HEK293 (cell line): Measurements from ENCODE around the gene ACAP3.

Experiments used
- CTCF ChIA-PET: fragments of 350-600 bp; formaldehyde crosslinking; extraction: SDS; loops from one replicate; lab custom pipeline; 2021; ENCODE audit warnings: antibody characterized with exemption; lab: Yijun Ruan, JAX
- POLR2A ChIA-PET: fragments of 300-600 bp; formaldehyde crosslinking; extraction: SDS; loops from one replicate; lab custom pipeline; 2020; ENCODE audit warnings: antibody characterized with exemption, inconsistent platforms; lab: Yijun Ruan, JAX
- H3K27ac ChIP-seq: fragments of 200-500 bp; sonication (Bioruptor generic); 2 replicates; pipeline ENCODE4 v1.5.1; 2014; ENCODE audit warnings: low read depth, low read length, control low read depth, inconsistent platforms; ENCODE audit errors: extremely low read depth
- H3K36me3 ChIP-seq, 2 experiments: fragments of 200-500 bp in 1 of 2; sonication (Bioruptor generic) in 1 of 2; 1 replicate in 1 of 2; 2 replicates in 1 of 2; pipeline ENCODE4 v1.5.1; 2014 to 2017; ENCODE audit warnings: inconsistent platforms in 2 of 2, low read length in 2 of 2; ENCODE audit not compliant: control insufficient read depth in 2 of 2, insufficient read depth in 1 of 2
- H3K4me1 ChIP-seq: fragments of 200-500 bp; sonication (Bioruptor generic); 2 replicates; pipeline ENCODE4 v1.5.1; 2014; ENCODE audit warnings: mild to moderate bottlenecking, low read length, inconsistent platforms; ENCODE audit not compliant: control insufficient read depth, insufficient read depth
- H3K4me3 ChIP-seq: 2 replicates; pipeline ENCODE4 v1.5.1; 2011; ENCODE audit warnings: low read depth, mild to moderate bottlenecking, control low read depth, low read length, moderate library complexity
- H3K9me3 ChIP-seq: fragments of 200-500 bp; sonication (Bioruptor generic); 2 replicates; pipeline ENCODE4 v1.5.1; 2014; ENCODE audit warnings: low read depth, low read length, inconsistent platforms; ENCODE audit not compliant: control insufficient read depth, insufficient read depth
- CTCF ChIP-seq: fragments of 450-650 bp; formaldehyde crosslinking; IDR thresholded peaks from 2 replicates; pipeline ENCODE4 v1.5.1; 2016; ENCODE audit warnings: missing biosample characterization, missing genetic modification characterization
- EGR2 ChIP-seq: fragments of 450-650 bp; formaldehyde crosslinking; IDR thresholded peaks from 2 replicates; pipeline ENCODE4 v1.5.1; 2016; ENCODE audit warnings: low read depth, missing biosample characterization, missing genetic modification characterization
- GLI4 ChIP-seq: fragments of 450-650 bp; formaldehyde crosslinking; IDR thresholded peaks from 2 replicates; pipeline ENCODE4 v1.5.1; 2016; ENCODE audit warnings: missing biosample characterization, missing genetic modification characterization
- GLIS1 ChIP-seq: fragments of 450-650 bp; formaldehyde crosslinking; IDR thresholded peaks from 2 replicates; pipeline ENCODE4 v1.5.1; 2016; ENCODE audit warnings: missing biosample characterization, missing genetic modification characterization
- GLIS2 ChIP-seq: fragments of 450-650 bp; formaldehyde crosslinking; IDR thresholded peaks from 2 replicates; pipeline ENCODE4 v1.5.1; 2016; ENCODE audit warnings: missing biosample characterization, missing genetic modification characterization
- REST ChIP-seq: fragments of 450-650 bp; formaldehyde crosslinking; IDR thresholded peaks from 2 replicates; pipeline ENCODE4 v1.5.1; 2016; ENCODE audit warnings: missing biosample characterization, missing genetic modification characterization
- SALL2 ChIP-seq: fragments of 450-650 bp; formaldehyde crosslinking; IDR thresholded peaks from 2 replicates; pipeline ENCODE4 v1.5.0; 2017; ENCODE audit warnings: missing biosample characterization, mild to moderate bottlenecking, missing genetic modification characterization, borderline replicate concordance
- SP7 ChIP-seq: fragments of 450-650 bp; formaldehyde crosslinking; IDR thresholded peaks from 2 replicates; pipeline ENCODE4 v1.5.1; 2016; ENCODE audit warnings: missing biosample characterization, missing genetic modification characterization
- TCF7L2 ChIP-seq: IDR thresholded peaks from 2 replicates; pipeline ENCODE4 v1.6.1; 2011; ENCODE audit warnings: low read depth, mild to moderate bottlenecking, inconsistent platforms, low read length, moderate library complexity, borderline replicate concordance
- TSHZ1 ChIP-seq: fragments of 450-650 bp; formaldehyde crosslinking; IDR thresholded peaks from 2 replicates; pipeline ENCODE4 v1.5.1; 2016; ENCODE audit warnings: missing biosample characterization, missing genetic modification characterization, borderline replicate concordance
- ZFP69B ChIP-seq: fragments of 450-650 bp; formaldehyde crosslinking; IDR thresholded peaks from 2 replicates; pipeline ENCODE4 v1.5.1; 2016; ENCODE audit warnings: missing biosample characterization, missing genetic modification characterization
- ZNF184 ChIP-seq: fragments of 450-650 bp; IDR thresholded peaks from 2 replicates; pipeline ENCODE4 v1.5.1; 2018; ENCODE audit warnings: missing biosample characterization, mild to moderate bottlenecking, missing genetic modification characterization
- ZNF223 ChIP-seq: fragments of 450-650 bp; formaldehyde crosslinking; IDR thresholded peaks from 2 replicates; pipeline ENCODE4 v1.5.1; 2016; ENCODE audit warnings: missing biosample characterization, missing genetic modification characterization
- ZNF248 ChIP-seq: fragments of 450-650 bp; formaldehyde crosslinking; IDR thresholded peaks from 2 replicates; pipeline ENCODE4 v1.5.1; 2017; ENCODE audit warnings: missing biosample characterization, missing genetic modification characterization
- ZNF510 ChIP-seq: fragments of 450-650 bp; formaldehyde crosslinking; IDR thresholded peaks from 2 replicates; pipeline ENCODE4 v1.5.1; 2018; ENCODE audit warnings: mild to moderate bottlenecking, missing genetic modification characterization, missing biosample characterization; ENCODE audit not compliant: insufficient replicate concordance
- ZNF561 ChIP-seq: fragments of 450-650 bp; IDR thresholded peaks from 2 replicates; pipeline ENCODE4 v1.5.1; 2018; ENCODE audit warnings: missing biosample characterization, missing genetic modification characterization, borderline replicate concordance
- ZNF623 ChIP-seq: fragments of 450-650 bp; formaldehyde crosslinking; IDR thresholded peaks from 2 replicates; pipeline ENCODE4 v1.5.1; 2016; ENCODE audit warnings: missing biosample characterization, missing genetic modification characterization
- ZNF629 ChIP-seq: fragments of 450-650 bp; formaldehyde crosslinking; IDR thresholded peaks from 2 replicates; pipeline ENCODE4 v1.5.1; 2017; ENCODE audit warnings: missing biosample characterization, missing genetic modification characterization
- ZNF747 ChIP-seq: fragments of 450-650 bp; formaldehyde crosslinking; IDR thresholded peaks from 2 replicates; pipeline ENCODE4 v1.5.1; 2016; ENCODE audit warnings: missing biosample characterization, missing genetic modification characterization
- ZNF837 ChIP-seq: fragments of 450-650 bp; formaldehyde crosslinking; IDR thresholded peaks from 2 replicates; pipeline ENCODE4 v1.5.1; 2016; ENCODE audit warnings: missing biosample characterization, missing genetic modification characterization
- ZSCAN23 ChIP-seq: fragments of 450-650 bp; formaldehyde crosslinking; IDR thresholded peaks from 2 replicates; pipeline ENCODE4 v1.5.1; 2016; ENCODE audit warnings: missing biosample characterization, missing genetic modification characterization
- TF ChIP-seq, protein P1 (sequence below): fragments of 450-650 bp; formaldehyde crosslinking; IDR thresholded peaks from 2 replicates; pipeline ENCODE4 v1.5.1; 2016; ENCODE audit warnings: missing biosample characterization, missing genetic modification characterization
- TF ChIP-seq, protein P2 (sequence below): fragments of 450-650 bp; formaldehyde crosslinking; IDR thresholded peaks from 2 replicates; pipeline ENCODE4 v1.5.1; 2016; ENCODE audit warnings: missing biosample characterization, missing genetic modification characterization

Gene ACAP3

GRCh38 chr1:1310476-1311053 is 2.8 kb upstream of the ACAP3 start (continued):
- no peak for TF ChIP-seq ZNF248
- TF ChIP-seq ZNF837 (tag by site-specific recombination): no peak
- TF ChIP-seq SALL2 (tag by site-specific recombination): no peak
- TF ChIP-seq ZFP69B: no peak
- TF ChIP-seq ZNF184 (tag by site-specific recombination): no peak
- no peak for TF ChIP-seq GLI4 (tag by site-specific recombination)
- no peak for TF ChIP-seq ZNF223 (tag by site-specific recombination)
- peak; percentile 41; the same call in 1 of the 2 replicates for TF ChIP-seq EGR2 (tag by site-specific recombination)
- no peak for TF ChIP-seq ZNF629
- no peak for TF ChIP-seq ZNF510 (tag by site-specific recombination)
- TF ChIP-seq REST: no peak

GRCh38 chr1:1310109-1310385 is 2.3 kb upstream of the ACAP3 start:
- Histone ChIP-seq H3K36me3 (peaks cover 0 to 62% of the 10 kb centered on the region in 2 experiments; a peak in 1 of 3 replicates), H3K27ac (no peak overlapping the region), H3K9me3 (no peaks in the 10 kb centered on the region), H3K4me1 (peaks cover 12% of the 10 kb centered on the region), H3K4me3 (no peak overlapping the region)
- CTCF ChIA-PET: interaction anchor here (0.8 to 1.0 kb wide), 2 partner anchors 18 to 19 kb away, joined by 3 read pairs; no protein-coding TSS in a partner anchor
- POLR2A ChIA-PET: interaction anchor here (1.1 to 1.5 kb wide), 4 partner anchors 8 to 62 kb away, joined by 3 to 5 read pairs (median 3); partner anchors contain the start of gene TAS1R3
- TF ChIP-seq ZNF747 (tag by site-specific recombination): no peak
- TF ChIP-seq, protein P1, sequence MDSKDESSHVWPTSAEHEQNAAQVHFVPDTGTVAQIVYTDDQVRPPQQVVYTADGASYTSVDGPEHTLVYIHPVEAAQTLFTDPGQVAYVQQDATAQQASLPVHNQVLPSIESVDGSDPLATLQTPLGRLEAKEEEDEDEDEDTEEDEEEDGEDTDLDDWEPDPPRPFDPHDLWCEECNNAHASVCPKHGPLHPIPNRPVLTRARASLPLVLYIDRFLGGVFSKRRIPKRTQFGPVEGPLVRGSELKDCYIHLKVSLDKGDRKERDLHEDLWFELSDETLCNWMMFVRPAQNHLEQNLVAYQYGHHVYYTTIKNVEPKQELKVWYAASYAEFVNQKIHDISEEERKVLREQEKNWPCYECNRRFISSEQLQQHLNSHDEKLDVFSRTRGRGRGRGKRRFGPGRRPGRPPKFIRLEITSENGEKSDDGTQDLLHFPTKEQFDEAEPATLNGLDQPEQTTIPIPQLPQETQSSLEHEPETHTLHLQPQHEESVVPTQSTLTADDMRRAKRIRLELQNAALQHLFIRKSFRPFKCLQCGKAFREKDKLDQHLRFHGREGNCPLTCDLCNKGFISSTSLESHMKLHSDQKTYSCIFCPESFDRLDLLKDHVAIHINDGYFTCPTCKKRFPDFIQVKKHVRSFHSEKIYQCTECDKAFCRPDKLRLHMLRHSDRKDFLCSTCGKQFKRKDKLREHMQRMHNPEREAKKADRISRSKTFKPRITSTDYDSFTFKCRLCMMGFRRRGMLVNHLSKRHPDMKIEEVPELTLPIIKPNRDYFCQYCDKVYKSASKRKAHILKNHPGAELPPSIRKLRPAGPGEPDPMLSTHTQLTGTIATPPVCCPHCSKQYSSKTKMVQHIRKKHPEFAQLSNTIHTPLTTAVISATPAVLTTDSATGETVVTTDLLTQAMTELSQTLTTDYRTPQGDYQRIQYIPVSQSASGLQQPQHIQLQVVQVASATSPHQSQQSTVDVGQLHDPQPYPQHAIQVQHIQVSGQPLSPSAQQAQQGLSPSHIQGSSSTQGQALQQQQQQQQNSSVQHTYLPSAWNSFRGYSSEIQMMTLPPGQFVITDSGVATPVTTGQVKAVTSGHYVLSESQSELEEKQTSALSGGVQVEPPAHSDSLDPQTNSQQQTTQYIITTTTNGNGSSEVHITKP (tag by site-specific recombination): no peak
- TF ChIP-seq ZNF623 (tag by site-specific recombination): no peak
- TF ChIP-seq TSHZ1 (tag by site-specific recombination): no peak
- no peak for TF ChIP-seq TCF7L2
- no peak for TF ChIP-seq GLIS1 (tag by site-specific recombination)
- TF ChIP-seq GLIS2 (tag by site-specific recombination): peak; percentile 80
- no peak for TF ChIP-seq ZSCAN23 (tag by site-specific recombination)
- no peak for TF ChIP-seq SP7 (tag by site-specific recombination)
- no peak for TF ChIP-seq ZNF561 (tag by site-specific recombination)
- TF ChIP-seq CTCF (tag by site-specific recombination): 0 out of 2 replicates have a peak, but pooled peaks have one; percentile 35
- TF ChIP-seq, protein P2, sequence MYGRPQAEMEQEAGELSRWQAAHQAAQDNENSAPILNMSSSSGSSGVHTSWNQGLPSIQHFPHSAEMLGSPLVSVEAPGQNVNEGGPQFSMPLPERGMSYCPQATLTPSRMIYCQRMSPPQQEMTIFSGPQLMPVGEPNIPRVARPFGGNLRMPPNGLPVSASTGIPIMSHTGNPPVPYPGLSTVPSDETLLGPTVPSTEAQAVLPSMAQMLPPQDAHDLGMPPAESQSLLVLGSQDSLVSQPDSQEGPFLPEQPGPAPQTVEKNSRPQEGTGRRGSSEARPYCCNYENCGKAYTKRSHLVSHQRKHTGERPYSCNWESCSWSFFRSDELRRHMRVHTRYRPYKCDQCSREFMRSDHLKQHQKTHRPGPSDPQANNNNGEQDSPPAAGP (tag by site-specific recombination): no peak
- TF ChIP-seq ZNF837 (tag by site-specific recombination): no peak
